ENCODE data around the gene NUDCD3. TPM values are rescaled to one million over a fixed set of nuclear protein-coding genes. Genes with fewer than 3 reads are reported as not detected.
"Not testable (repeated sequence)": the region's sequence is repeated elsewhere in the genome, so short reads cannot be mapped to it uniquely, and the experiment has no call there.

Gene NUDCD3
- total and polyA plus RNA-seq, 7 experiments from 2014 or later = 51.5 to 117 (median 84.4) TPM

GRCh38 chr7:44424762-44425161 is 65.7 kb downstream of the NUDCD3 start:
- ATAC-seq; POLR2A ChIA-PET; H3K27me3 ChIP-seq (ENCODE audit: control insufficient read depth in 2 of 2, insufficient read depth in 2 of 2, low read length in 2 of 2); H3K27me3 Mint-ChIP-seq; intact Hi-C loops (cut with micrococcal nuclease); CTCF ChIA-PET; H3K4me3 Mint-ChIP-seq; H3K9me3 ChIP-seq (ENCODE audit: control insufficient read depth in 2 of 3, low read length in 3 of 3); H3K4me3 ChIP-seq (ENCODE audit: low read length); H3K4me1 ChIP-seq (ENCODE audit: control insufficient read depth in 2 of 2, insufficient read depth in 2 of 2, low read length in 2 of 2); DNase-seq; H3K9me3 Mint-ChIP-seq; H3K27ac ChIP-seq (ENCODE audit: low read depth, low read length): not testable (repeated sequence)
- peaks cover 11 to 70% (median 58%) of the 10 kb centered on the region in 7 donors for H3K4me1 Mint-ChIP-seq
- H3K36me3 Mint-ChIP-seq = peaks cover 9 to 63% (median 44%) of the 10 kb centered on the region in 5 donors
- peaks cover 0 to 33% (median 8%) of the 10 kb centered on the region in 3 experiments for H3K36me3 ChIP-seq (ENCODE audit: control insufficient read depth in 2 of 3, insufficient read depth in 3 of 3, low read length in 3 of 3)
- H3K27ac Mint-ChIP-seq = peak overlapping the region in 1 of 9 donors; percentile 72

- Mint-ChIP-seq H3K36me3 (peaks cover 4 to 61% (median 39%) of the 10 kb centered on the region in 5 donors), H3K27me3 (no peaks in the 10 kb centered on the region), H3K4me1 (peaks cover 18 to 65% (median 52%) of the 10 kb centered on the region in 7 donors), H3K9me3 (peaks cover 0 to 3% (median 0%) of the 10 kb centered on the region in 11 donors), H3K4me3 (no peak overlapping the region), H3K27ac (peak overlapping the region in 2 of 9 donors; percentile 22 to 51)
- ATAC-seq = no peak
- POLR2A ChIA-PET = no interaction called here
- Histone ChIP-seq H3K27me3 (ENCODE audit: control insufficient read depth in 2 of 2, insufficient read depth in 2 of 2, low read length in 2 of 2) (no peaks in the 10 kb centered on the region), H3K4me1 (ENCODE audit: control insufficient read depth in 2 of 2, insufficient read depth in 2 of 2, low read length in 2 of 2) (no peaks in the 10 kb centered on the region), H3K36me3 (ENCODE audit: control insufficient read depth in 2 of 3, insufficient read depth in 3 of 3, low read length in 3 of 3) (peaks cover 0 to 27% (median 0%) of the 10 kb centered on the region in 3 experiments), H3K27ac (ENCODE audit: low read depth, low read length) (no peak overlapping the region), H3K9me3 (ENCODE audit: control insufficient read depth in 2 of 3, low read length in 3 of 3) (no peaks in the 10 kb centered on the region), H3K4me3 (ENCODE audit: low read length) (no peak overlapping the region)
- CTCF ChIA-PET = interaction anchor here (0.6 kb wide), 1 partner anchor 632 kb away, joined by 3 read pairs; no protein-coding TSS in a partner anchor
- no peak for DNase-seq
- intact Hi-C loops (cut with micrococcal nuclease) = loop anchor here in 1 of 2 donors (10.0 kb wide), 1 partner anchor 48 kb away; no protein-coding TSS in a partner anchor
Observed at GRCh38 chr7:44416941-44417340, 73.5 kb downstream of the NUDCD3 start.

- Mint-ChIP-seq H3K9me3 (peaks cover 0 to 6% (median 0%) of the 10 kb centered on the region in 11 donors), H3K27me3 (no peaks in the 10 kb centered on the region), H3K4me3 (no peak overlapping the region), H3K36me3 (peaks cover 7 to 65% (median 46%) of the 10 kb centered on the region in 5 donors), H3K4me1 (peaks cover 13 to 59% (median 47%) of the 10 kb centered on the region in 7 donors), H3K27ac (peak overlapping the region in 4 of 9 donors; percentile 6 to 45 (median 27))
- intact Hi-C loops (cut with micrococcal nuclease) = loop anchor here in 1 of 2 donors (10.0 kb wide), 1 partner anchor 49 kb away; no protein-coding TSS in a partner anchor
- Histone ChIP-seq H3K4me1 (ENCODE audit: control insufficient read depth in 2 of 2, insufficient read depth in 2 of 2, low read length in 2 of 2) (no peaks in the 10 kb centered on the region), H3K27me3 (ENCODE audit: control insufficient read depth in 2 of 2, insufficient read depth in 2 of 2, low read length in 2 of 2) (no peaks in the 10 kb centered on the region), H3K27ac (ENCODE audit: low read depth, low read length) (no peak overlapping the region), H3K36me3 (ENCODE audit: control insufficient read depth in 2 of 3, insufficient read depth in 3 of 3, low read length in 3 of 3) (peaks cover 0 to 31% (median 0%) of the 10 kb centered on the region in 3 experiments), H3K9me3 (ENCODE audit: control insufficient read depth in 2 of 3, low read length in 3 of 3) (no peaks in the 10 kb centered on the region), H3K4me3 (ENCODE audit: low read length) (no peak overlapping the region)
- ATAC-seq (no peak), DNase-seq (no peak)
- CTCF ChIA-PET = no interaction called here
- POLR2A ChIA-PET = interaction anchor here (0.7 kb wide), 1 partner anchor 674 kb away, joined by 3 read pairs; no protein-coding TSS in a partner anchor
Observed at GRCh38 chr7:44415510-44415909, 74.9 kb downstream of the NUDCD3 start.

- Histone ChIP-seq H3K9me3 (ENCODE audit: control insufficient read depth in 2 of 3, low read length in 3 of 3) (no peaks in the 10 kb centered on the region), H3K4me3 (ENCODE audit: low read length) (no peak overlapping the region), H3K36me3 (ENCODE audit: control insufficient read depth in 2 of 3, insufficient read depth in 3 of 3, low read length in 3 of 3) (peaks cover 0 to 31% (median 0%) of the 10 kb centered on the region in 3 experiments), H3K27me3 (ENCODE audit: control insufficient read depth in 2 of 2, insufficient read depth in 2 of 2, low read length in 2 of 2) (no peaks in the 10 kb centered on the region), H3K27ac (ENCODE audit: low read depth, low read length) (no peak overlapping the region), H3K4me1 (ENCODE audit: control insufficient read depth in 2 of 2, insufficient read depth in 2 of 2, low read length in 2 of 2) (no peaks in the 10 kb centered on the region)
- intact Hi-C loops (cut with micrococcal nuclease) = loop anchor here in 1 of 2 donors (10.0 kb wide), 1 partner anchor 50 kb away; no protein-coding TSS in a partner anchor
- Mint-ChIP-seq H3K4me3 (no peak overlapping the region), H3K9me3 (peaks cover 0 to 6% (median 0%) of the 10 kb centered on the region in 11 donors), H3K27me3 (no peaks in the 10 kb centered on the region), H3K4me1 (peaks cover 13 to 55% (median 43%) of the 10 kb centered on the region in 7 donors), H3K27ac (peak overlapping the region in 2 of 9 donors; percentile 6 to 28), H3K36me3 (peaks cover 7 to 61% (median 47%) of the 10 kb centered on the region in 5 donors)
- ATAC-seq = no peak
- ChIA-PET POLR2A (no interaction called here), CTCF (no interaction called here)
- DNase-seq = no peak
Observed at GRCh38 chr7:44415047-44415446, 75.4 kb downstream of the NUDCD3 start.

GRCh38 chr7:44411306-44411705 is 79.2 kb downstream of the NUDCD3 start:
- Histone ChIP-seq H3K4me1 (ENCODE audit: control insufficient read depth in 2 of 2, insufficient read depth in 2 of 2, low read length in 2 of 2) (no peaks in the 10 kb centered on the region), H3K27ac (ENCODE audit: low read depth, low read length) (no peak overlapping the region), H3K27me3 (ENCODE audit: control insufficient read depth in 2 of 2, insufficient read depth in 2 of 2, low read length in 2 of 2) (no peaks in the 10 kb centered on the region), H3K4me3 (ENCODE audit: low read length) (no peak overlapping the region), H3K9me3 (ENCODE audit: control insufficient read depth in 2 of 3, low read length in 3 of 3) (no peaks in the 10 kb centered on the region), H3K36me3 (ENCODE audit: control insufficient read depth in 2 of 3, insufficient read depth in 3 of 3, low read length in 3 of 3) (peaks cover 0 to 11% (median 0%) of the 10 kb centered on the region in 3 experiments)
- H3K36me3 Mint-ChIP-seq = peaks cover 7 to 48% (median 42%) of the 10 kb centered on the region in 5 donors
- peaks cover 0 to 6% (median 0%) of the 10 kb centered on the region in 11 donors for H3K9me3 Mint-ChIP-seq
- CTCF ChIA-PET = no interaction called here
- DNase-seq = no peak
- H3K27ac Mint-ChIP-seq = peak overlapping the region in 1 of 9 donors; percentile 42
- ATAC-seq = no peak
- intact Hi-C loops (cut with micrococcal nuclease) = loop anchor here in 1 of 2 donors (10.0 kb wide), 1 partner anchor 53 kb away; no protein-coding TSS in a partner anchor
- H3K27me3 Mint-ChIP-seq = no peaks in the 10 kb centered on the region
- POLR2A ChIA-PET = no interaction called here
- H3K4me3 Mint-ChIP-seq = no peak overlapping the region
- H3K4me1 Mint-ChIP-seq = peaks cover 13 to 58% (median 48%) of the 10 kb centered on the region in 7 donors

- Histone ChIP-seq H3K27ac (ENCODE audit: low read depth, low read length) (no peak overlapping the region), H3K27me3 (ENCODE audit: control insufficient read depth in 2 of 2, insufficient read depth in 2 of 2, low read length in 2 of 2) (no peaks in the 10 kb centered on the region), H3K9me3 (ENCODE audit: control insufficient read depth in 2 of 3, low read length in 3 of 3) (no peaks in the 10 kb centered on the region), H3K36me3 (ENCODE audit: control insufficient read depth in 2 of 3, insufficient read depth in 3 of 3, low read length in 3 of 3) (peaks cover 0 to 36% (median 8%) of the 10 kb centered on the region in 3 experiments), H3K4me1 (ENCODE audit: control insufficient read depth in 2 of 2, insufficient read depth in 2 of 2, low read length in 2 of 2) (no peaks in the 10 kb centered on the region), H3K4me3 (ENCODE audit: low read length) (no peak overlapping the region)
- no peak overlapping the region for H3K4me3 Mint-ChIP-seq
- peak overlapping the region in 4 of 9 donors; percentile 4 to 62 (median 39) for H3K27ac Mint-ChIP-seq
- no peak for ATAC-seq
- POLR2A ChIA-PET = no interaction called here
- H3K27me3 Mint-ChIP-seq = no peaks in the 10 kb centered on the region
- peaks cover 7 to 46% (median 38%) of the 10 kb centered on the region in 5 donors for H3K36me3 Mint-ChIP-seq
- intact Hi-C loops (cut with micrococcal nuclease) = no loop called here
- peaks cover 2 to 38% (median 30%) of the 10 kb centered on the region in 7 donors for H3K4me1 Mint-ChIP-seq
- peaks cover 0 to 6% (median 0%) of the 10 kb centered on the region in 11 donors for H3K9me3 Mint-ChIP-seq
- CTCF ChIA-PET = no interaction called here
- no peak for DNase-seq
Observed at GRCh38 chr7:44408596-44408995, 81.9 kb downstream of the NUDCD3 start.

Data from naive thymus-derived CD4-positive, alpha-beta T cell (primary cell).